AG09319 (cell line): ENCODE data around the gene SYNE4.
A peak's percentile ranks its signal among the peaks of the same experiment; 100 is the strongest.
"Not testable (repeated sequence)": the region's sequence is repeated elsewhere in the genome, so short reads cannot be mapped to it uniquely, and the experiment has no call there.

Experiments
- DNase-seq: peaks from one replicate; pipeline ENCODE4 v3.0.0-alpha.2; 2010; ENCODE audit warnings: low read depth; ENCODE audit errors: extremely low read depth
- TF ChIP-seq, protein P1 (sequence below): IDR thresholded peaks from 2 replicates; pipeline ENCODE4 v1.5.1; 2011; ENCODE audit warnings: low read depth, mild to moderate bottlenecking, inconsistent platforms, low read length, moderate library complexity

Gene SYNE4

DNA sequence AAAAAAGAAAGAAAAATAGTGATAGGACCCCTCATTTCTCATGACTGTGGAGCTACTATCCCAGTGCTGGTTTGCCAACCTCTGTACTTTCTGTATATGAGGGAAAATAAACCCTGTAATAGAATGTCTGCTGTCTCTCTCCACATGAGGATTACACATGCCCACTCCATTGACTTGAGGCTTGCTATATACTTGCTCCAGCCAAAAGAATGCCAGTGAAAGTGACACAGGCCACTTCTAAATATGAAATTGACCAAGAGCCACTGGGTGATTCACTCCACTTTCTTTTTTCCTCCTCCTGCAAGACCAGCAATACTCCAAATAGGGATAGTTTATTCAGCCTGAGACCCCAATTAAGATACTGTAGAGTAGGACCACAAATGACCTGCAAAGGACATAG lies 39.2 kb upstream of the SYNE4 start:
- TF ChIP-seq, protein P1, sequence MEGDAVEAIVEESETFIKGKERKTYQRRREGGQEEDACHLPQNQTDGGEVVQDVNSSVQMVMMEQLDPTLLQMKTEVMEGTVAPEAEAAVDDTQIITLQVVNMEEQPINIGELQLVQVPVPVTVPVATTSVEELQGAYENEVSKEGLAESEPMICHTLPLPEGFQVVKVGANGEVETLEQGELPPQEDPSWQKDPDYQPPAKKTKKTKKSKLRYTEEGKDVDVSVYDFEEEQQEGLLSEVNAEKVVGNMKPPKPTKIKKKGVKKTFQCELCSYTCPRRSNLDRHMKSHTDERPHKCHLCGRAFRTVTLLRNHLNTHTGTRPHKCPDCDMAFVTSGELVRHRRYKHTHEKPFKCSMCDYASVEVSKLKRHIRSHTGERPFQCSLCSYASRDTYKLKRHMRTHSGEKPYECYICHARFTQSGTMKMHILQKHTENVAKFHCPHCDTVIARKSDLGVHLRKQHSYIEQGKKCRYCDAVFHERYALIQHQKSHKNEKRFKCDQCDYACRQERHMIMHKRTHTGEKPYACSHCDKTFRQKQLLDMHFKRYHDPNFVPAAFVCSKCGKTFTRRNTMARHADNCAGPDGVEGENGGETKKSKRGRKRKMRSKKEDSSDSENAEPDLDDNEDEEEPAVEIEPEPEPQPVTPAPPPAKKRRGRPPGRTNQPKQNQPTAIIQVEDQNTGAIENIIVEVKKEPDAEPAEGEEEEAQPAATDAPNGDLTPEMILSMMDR: no peak
- no peak for DNase-seq

DNA sequence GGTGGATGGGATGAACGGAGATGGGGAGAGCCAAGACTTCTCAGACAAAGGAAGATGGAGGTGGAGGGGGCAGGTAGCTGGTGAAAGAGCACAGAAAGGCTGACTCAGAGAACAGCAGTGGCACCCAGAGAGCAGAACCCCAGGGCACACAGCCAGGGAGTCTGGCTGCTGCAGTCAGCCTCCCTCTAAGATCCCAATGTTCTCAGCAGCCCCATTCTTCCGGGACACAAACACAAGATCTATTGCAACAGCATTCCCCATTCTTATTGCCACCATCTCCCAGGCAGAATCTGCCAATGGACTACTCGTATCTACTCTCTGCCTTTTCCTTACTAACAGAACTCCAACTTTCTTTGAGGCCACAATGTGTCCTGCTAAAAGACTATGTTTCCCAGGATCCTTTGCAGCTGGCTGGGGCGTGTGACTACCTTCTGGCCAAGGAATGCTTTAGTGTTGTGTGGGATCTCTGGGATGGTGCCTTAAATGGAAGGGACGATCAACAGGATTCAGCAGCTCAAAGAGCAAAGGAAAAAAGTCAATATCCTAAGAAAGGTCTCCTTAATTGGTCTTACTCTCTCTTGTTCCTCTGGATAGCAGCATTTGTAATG lies 37.9 kb upstream of the SYNE4 start:
- TF ChIP-seq, protein P1: no peak
- DNase-seq: no peak

DNA sequence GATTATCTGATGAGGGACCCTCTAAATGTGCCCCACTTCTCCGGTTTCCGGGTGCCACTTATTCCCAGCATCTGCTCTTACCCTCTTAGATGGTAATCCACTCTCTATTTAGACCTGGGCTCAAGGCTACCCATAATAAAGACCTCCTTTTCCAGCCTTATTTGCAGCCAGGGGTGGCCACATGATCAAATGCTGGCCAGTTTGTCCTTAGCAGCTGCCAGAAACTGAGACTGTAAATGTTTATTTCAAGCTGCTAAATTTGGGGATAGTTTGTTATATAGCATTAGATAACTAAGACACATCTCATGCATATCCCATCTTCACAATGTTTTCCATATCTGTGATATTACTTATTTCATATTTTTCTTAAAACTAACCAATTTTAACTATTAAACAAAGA lies 35.3 kb upstream of the SYNE4 start:
- TF ChIP-seq, protein P1: no peak

DNA sequence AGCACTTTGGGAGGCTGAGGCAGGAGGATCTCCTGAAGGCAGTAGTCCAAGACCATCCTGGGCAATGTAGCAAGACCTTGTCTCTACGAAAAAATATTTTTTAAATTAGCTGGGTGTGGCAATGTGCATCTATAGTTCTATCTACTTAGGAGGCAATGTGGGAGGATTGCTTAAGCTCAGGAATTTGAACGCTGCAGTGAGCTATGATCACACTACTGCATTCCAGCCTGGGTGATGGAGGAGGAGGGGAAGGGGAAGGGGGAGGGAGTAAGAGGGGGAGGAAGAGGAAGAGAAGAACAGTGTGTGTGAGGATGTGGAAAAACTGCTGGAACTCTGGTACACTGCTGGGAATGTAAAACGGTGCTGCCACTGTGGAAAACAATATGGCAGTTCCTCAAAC lies 33.2 kb upstream of the SYNE4 start:
- peak; percentile 66 for DNase-seq
- TF ChIP-seq, protein P1: no peak

More for the DNA sequence above, 35.3 kb upstream of the SYNE4 start:
- DNase-seq: no peak

DNA sequence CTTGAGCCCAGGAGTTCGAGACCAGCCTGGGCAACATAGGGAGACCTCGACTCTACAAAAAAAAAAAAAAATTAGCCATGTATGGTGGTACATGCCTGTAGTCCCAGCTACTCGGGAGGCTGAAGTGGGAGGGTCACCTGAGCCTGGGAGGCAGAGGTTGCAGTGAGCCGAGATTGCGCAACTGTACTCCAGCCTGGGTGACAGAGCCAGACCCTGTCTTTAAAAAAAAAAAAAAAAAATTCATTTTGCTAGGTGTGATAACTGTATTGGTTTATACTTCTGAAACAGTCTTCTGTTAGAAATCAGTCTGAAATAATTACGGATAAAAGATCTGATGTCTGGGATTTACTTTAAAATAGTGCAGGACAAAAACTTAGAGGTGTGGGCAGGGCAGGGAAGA lies 32.5 kb upstream of the SYNE4 start:
- not testable (repeated sequence) for DNase-seq

DNA sequence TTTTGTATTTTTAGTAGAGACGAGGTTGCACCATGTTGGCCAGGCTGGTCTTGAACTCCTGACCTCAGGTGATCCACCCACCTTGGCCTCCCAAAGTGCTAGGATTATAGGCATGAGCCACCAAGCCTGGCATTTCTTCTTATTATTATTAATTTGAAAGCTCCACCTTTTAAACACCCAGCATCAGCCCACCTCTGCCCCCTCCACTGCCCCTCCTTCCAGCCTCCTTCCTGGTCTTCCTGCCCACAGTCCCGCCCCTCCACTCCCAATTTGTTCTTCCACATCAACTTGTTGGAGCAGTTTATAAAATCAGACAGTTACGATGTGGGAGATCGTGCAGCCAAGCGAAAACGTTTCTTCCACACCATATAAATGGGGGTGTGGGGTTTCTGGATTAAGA lies 31.9 kb upstream of the SYNE4 start:
- TF ChIP-seq, protein P1: no peak
- DNase-seq: no peak

DNA sequence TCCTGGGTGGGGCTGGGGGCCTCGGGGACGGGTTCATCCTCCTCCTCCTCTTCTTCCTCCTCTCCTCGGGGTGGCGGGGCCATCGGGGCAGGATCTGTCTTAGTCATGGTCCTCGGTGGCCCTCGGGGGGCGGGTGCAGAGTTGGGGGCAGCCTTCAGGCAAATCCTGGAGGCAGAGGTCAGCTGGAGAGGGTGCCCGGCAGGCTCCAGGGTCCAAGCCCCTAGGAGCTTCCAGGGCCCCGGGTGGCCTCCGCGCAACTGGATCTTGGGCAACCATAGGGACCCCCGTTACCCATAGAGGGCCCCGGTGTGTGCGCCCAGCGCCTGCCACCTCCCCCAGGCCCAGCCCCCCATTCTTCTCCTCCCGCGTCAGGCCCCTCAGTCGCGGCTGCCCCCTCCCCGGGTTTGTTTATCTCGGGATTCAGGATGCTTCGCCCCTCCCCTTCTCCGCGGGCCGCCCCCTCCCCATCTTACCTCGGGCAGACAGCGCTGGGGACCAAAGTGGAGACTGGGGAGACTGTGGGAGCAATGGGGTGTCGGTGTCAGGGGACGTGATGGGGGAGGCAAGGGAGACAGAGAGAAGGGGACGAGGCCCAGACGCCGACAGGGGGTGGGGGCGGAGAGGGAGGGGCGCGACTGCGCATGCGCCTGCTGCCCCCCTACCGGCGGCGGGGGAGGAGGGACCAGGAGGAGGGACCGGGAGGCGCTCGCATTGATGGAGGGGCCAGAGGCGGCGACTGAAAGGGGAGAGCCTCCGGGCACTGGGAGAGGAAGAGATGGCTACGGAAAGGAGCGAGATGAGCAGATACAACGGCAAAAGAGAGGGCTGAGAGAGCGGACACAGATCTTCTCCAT lies 23.9 kb upstream of the SYNE4 start, which contains the start of gene CLIP3:
CLIP3 (minus strand) TSS at position 623 of the 854 bp plus-strand sequence; CDS start at position 107, 516 bp downstream.
- peak; percentile 45 for DNase-seq

More for the DNA sequence above, 23.9 kb upstream of the SYNE4 start, which contains the start of gene CLIP3:
- TF ChIP-seq, protein P1: no peak
